Fibroblast of skin of right biceps (primary cell): ENCODE data around the gene ARHGAP26.

Experiments
- DNase-seq: peaks from one replicate; pipeline ENCODE4 v3.0.0-alpha.2; 2013

The ARHGAP26 gene

GRCh38 chr5:142881076-142881783 lies 111.1 kb downstream of the ARHGAP26 start:
- peak; percentile 70 for DNase-seq

GRCh38 chr5:142881784-142882126 lies 111.6 kb downstream of the ARHGAP26 start:
- DNase-seq = no peak

GRCh38 chr5:142883025-142883424 lies 112.8 kb downstream of the ARHGAP26 start:
- peak; percentile 38 for DNase-seq

- no peak for DNase-seq
Observed at GRCh38 chr5:142883438-142883837, 113.3 kb downstream of the ARHGAP26 start.

- DNase-seq = no peak
Observed at GRCh38 chr5:142884029-142884428, 113.9 kb downstream of the ARHGAP26 start.

- peak; percentile 23 for DNase-seq
Observed at GRCh38 chr5:142886211-142886610, 116.0 kb downstream of the ARHGAP26 start.

GRCh38 chr5:142886956-142887355 lies 116.8 kb downstream of the ARHGAP26 start:
- no peak for DNase-seq

- peak; percentile 63 for DNase-seq
Observed at GRCh38 chr5:142888469-142889085, 118.4 kb downstream of the ARHGAP26 start.

GRCh38 chr5:142892021-142892420 lies 121.8 kb downstream of the ARHGAP26 start:
- no peak for DNase-seq

- no peak for DNase-seq
Observed at GRCh38 chr5:142894315-142894714, 124.1 kb downstream of the ARHGAP26 start.

- peak; percentile 74 for DNase-seq
Observed at GRCh38 chr5:142894749-142895148, 124.6 kb downstream of the ARHGAP26 start.

- DNase-seq = no peak
Observed at GRCh38 chr5:142896325-142897007, 126.3 kb downstream of the ARHGAP26 start.

- no peak for DNase-seq
Observed at GRCh38 chr5:142897328-142897727, 127.2 kb downstream of the ARHGAP26 start.

GRCh38 chr5:142900927-142901326 lies 130.8 kb downstream of the ARHGAP26 start:
- peak; percentile 83 for DNase-seq

GRCh38 chr5:142901476-142902185 lies 131.5 kb downstream of the ARHGAP26 start:
- DNase-seq = no peak

- DNase-seq = no peak
Observed at GRCh38 chr5:142902186-142902965, 132.2 kb downstream of the ARHGAP26 start.

- DNase-seq = peak; percentile 47
Observed at GRCh38 chr5:142904416-142904815, 134.2 kb downstream of the ARHGAP26 start.

GRCh38 chr5:142905348-142905747 lies 135.2 kb downstream of the ARHGAP26 start:
- no peak for DNase-seq

GRCh38 chr5:142906863-142907671 lies 136.9 kb downstream of the ARHGAP26 start:
- DNase-seq = peak; percentile 72

GRCh38 chr5:142908659-142909058 lies 138.5 kb downstream of the ARHGAP26 start:
- no peak for DNase-seq

GRCh38 chr5:142910128-142910527 lies 140.0 kb downstream of the ARHGAP26 start:
- DNase-seq = no peak

GRCh38 chr5:142911170-142911569 lies 141.0 kb downstream of the ARHGAP26 start:
- no peak for DNase-seq
